Measurements from ENCODE around the gene KRT3.
"Not testable (repeated sequence)": the region's sequence is repeated elsewhere in the genome, so short reads cannot be mapped to it uniquely, and the experiment has no call there.

Gene KRT3

DNA sequence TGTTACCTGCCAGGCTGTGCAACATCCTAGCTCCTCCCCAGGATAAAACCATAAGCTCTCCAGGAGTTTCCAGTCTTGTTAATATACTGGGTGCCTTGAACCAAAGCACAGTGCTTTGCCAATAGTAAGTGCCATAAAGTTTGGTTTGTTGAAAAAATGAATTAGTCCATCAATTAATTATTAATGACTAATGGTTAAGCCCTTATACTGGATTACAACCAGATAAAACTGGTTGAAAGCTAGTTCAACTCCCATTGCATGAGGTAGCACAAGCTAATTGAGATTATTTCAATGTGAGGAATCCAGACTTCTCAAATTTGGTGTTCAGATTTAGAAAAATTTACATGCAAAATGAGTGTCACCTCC lies 1.6 kb upstream of the KRT3 start:
- no peaks in the 10 kb centered on the region for H3K4me1 ChIP-seq (ENCODE audit: control insufficient read depth, insufficient read depth, low read length)
- H3K9ac ChIP-seq (ENCODE audit: low read length): no peak overlapping the region
- no peaks in the 10 kb centered on the region for H3K36me3 ChIP-seq (ENCODE audit: control insufficient read depth, insufficient read depth, low read length)
- H3K27ac ChIP-seq (ENCODE audit: low read depth, low read length): no peak overlapping the region
- no peaks in the 10 kb centered on the region for H3K27me3 ChIP-seq (ENCODE audit: control insufficient read depth, insufficient read depth, low read length)
- H3K4me3 ChIP-seq (ENCODE audit: low read length): no peak overlapping the region

GRCh38 chr12:52796839-52797528 lies 1.1 kb upstream of the KRT3 start:
- Histone ChIP-seq H3K27me3 (ENCODE audit: control insufficient read depth, insufficient read depth, low read length) (no peaks in the 10 kb centered on the region), H3K27ac (ENCODE audit: low read depth, low read length) (no peak overlapping the region), H3K36me3 (ENCODE audit: control insufficient read depth, insufficient read depth, low read length) (no peaks in the 10 kb centered on the region), H3K4me1 (ENCODE audit: control insufficient read depth, insufficient read depth, low read length) (no peaks in the 10 kb centered on the region), H3K4me3 (ENCODE audit: low read length) (no peak overlapping the region), H3K9ac (ENCODE audit: low read length) (no peak overlapping the region)

DNA sequence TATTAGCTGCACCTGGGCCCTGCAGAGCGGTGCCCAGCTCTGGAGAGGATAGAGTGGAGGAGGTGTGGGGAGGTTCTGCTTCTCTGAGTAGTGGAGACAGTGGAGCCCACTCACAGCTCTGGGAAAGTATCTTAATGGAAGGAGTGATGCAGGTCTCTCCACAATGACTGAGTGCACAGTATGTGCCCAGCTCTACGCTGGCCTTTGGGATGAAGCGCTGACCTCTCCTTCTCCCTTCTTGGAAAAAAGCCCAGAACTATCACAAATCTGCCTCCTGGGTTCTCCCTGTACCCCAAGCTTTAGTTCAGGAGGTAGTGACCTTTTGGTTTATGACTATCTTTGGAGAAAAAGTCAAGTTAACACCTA lies 495 bp upstream of the KRT3 start:
- H3K27ac ChIP-seq (ENCODE audit: low read depth, low read length): no peak overlapping the region
- H3K27me3 ChIP-seq (ENCODE audit: control insufficient read depth, insufficient read depth, low read length): no peaks in the 10 kb centered on the region
- H3K36me3 ChIP-seq (ENCODE audit: control insufficient read depth, insufficient read depth, low read length): no peaks in the 10 kb centered on the region
- H3K4me3 ChIP-seq (ENCODE audit: low read length): no peak overlapping the region
- H3K9ac ChIP-seq (ENCODE audit: low read length): no peak overlapping the region
- no peaks in the 10 kb centered on the region for H3K4me1 ChIP-seq (ENCODE audit: control insufficient read depth, insufficient read depth, low read length)

DNA sequence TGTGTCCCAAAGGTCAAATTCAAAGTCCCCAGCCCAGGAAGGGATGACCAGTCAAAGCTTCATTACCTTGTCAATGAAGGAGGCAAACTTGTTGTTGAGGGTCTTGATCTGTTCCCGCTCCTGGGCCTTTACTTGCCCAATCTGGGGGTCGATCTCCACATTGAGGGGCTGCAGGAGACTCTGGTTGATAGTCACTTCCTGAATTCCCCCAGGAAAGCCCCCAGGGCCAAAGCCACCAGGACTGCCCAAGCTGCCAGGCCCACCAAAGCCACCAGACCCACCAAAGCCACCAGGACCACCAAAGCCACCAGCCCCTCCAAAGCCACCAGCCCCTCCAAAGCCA lies 614 bp downstream of the KRT3 start:
- not testable (repeated sequence) for H3K27ac ChIP-seq (ENCODE audit: low read depth, low read length); H3K4me3 ChIP-seq (ENCODE audit: low read length); H3K27me3 ChIP-seq (ENCODE audit: control insufficient read depth, insufficient read depth, low read length); H3K9ac ChIP-seq (ENCODE audit: low read length); H3K36me3 ChIP-seq (ENCODE audit: control insufficient read depth, insufficient read depth, low read length); H3K4me1 ChIP-seq (ENCODE audit: control insufficient read depth, insufficient read depth, low read length)

GRCh38 chr12:52794479-52795331 lies 1.2 kb downstream of the KRT3 start:
- no peaks in the 10 kb centered on the region for H3K27me3 ChIP-seq (ENCODE audit: control insufficient read depth, insufficient read depth, low read length)
- H3K4me3 ChIP-seq (ENCODE audit: low read length): no peak overlapping the region
- H3K36me3 ChIP-seq (ENCODE audit: control insufficient read depth, insufficient read depth, low read length): no peaks in the 10 kb centered on the region
- H3K9ac ChIP-seq (ENCODE audit: low read length): no peak overlapping the region
- no peaks in the 10 kb centered on the region for H3K4me1 ChIP-seq (ENCODE audit: control insufficient read depth, insufficient read depth, low read length)
- H3K27ac ChIP-seq (ENCODE audit: low read depth, low read length): no peak overlapping the region

GRCh38 chr12:52792185-52793029 lies 3.5 kb downstream of the KRT3 start:
- no peak overlapping the region for H3K4me3 ChIP-seq (ENCODE audit: low read length)
- H3K36me3 ChIP-seq (ENCODE audit: control insufficient read depth, insufficient read depth, low read length): no peaks in the 10 kb centered on the region
- peaks cover 3% of the 10 kb centered on the region for H3K27me3 ChIP-seq (ENCODE audit: control insufficient read depth, insufficient read depth, low read length)
- H3K9ac ChIP-seq (ENCODE audit: low read length): no peak overlapping the region
- H3K27ac ChIP-seq (ENCODE audit: low read depth, low read length): no peak overlapping the region
- no peaks in the 10 kb centered on the region for H3K4me1 ChIP-seq (ENCODE audit: control insufficient read depth, insufficient read depth, low read length)

DNA sequence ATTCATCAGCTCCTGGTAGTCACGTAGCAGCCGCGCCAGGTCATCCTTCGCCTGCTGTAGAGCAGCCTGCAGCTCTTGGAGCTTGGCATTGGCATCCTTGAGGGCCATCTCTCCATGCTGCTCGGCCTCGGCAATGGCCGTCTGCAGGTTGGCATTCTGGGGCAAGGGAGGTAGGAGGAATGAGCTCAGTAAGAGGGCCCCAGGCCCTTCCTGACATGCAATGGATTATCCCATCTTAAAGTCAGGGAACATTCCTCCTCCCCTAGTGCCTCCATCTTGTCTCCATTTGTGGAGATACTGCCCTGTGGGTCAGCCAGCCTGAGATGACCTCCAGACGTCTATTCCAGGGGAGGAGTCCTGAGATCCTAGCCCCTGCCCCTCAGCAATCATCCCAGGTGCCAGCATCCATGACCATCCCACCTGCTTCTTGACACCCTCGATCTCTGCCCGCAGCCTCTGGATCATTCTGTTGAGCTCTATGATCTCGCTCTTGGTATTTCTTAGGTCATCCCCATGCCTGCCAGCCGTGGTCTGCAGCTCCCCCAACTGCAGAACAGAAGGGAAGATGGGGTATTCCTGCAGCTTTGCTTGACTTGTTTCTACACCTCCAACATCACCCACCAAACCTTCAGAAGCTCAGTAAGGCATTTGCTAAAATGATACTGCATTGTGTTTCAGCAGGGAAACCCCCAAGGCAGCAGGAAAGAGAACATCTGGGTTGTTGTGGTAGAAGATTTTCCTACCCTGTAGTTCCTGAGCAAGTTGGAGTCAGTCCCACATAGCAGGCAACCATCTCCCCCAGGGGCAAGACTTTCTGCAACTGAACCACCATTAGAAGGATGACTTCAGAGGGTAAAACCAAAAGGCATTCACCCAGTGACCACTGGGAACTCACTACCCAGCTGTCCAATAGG lies 4.4 kb downstream of the KRT3 start:
- no peak overlapping the region for H3K9ac ChIP-seq (ENCODE audit: low read length)

DNA sequence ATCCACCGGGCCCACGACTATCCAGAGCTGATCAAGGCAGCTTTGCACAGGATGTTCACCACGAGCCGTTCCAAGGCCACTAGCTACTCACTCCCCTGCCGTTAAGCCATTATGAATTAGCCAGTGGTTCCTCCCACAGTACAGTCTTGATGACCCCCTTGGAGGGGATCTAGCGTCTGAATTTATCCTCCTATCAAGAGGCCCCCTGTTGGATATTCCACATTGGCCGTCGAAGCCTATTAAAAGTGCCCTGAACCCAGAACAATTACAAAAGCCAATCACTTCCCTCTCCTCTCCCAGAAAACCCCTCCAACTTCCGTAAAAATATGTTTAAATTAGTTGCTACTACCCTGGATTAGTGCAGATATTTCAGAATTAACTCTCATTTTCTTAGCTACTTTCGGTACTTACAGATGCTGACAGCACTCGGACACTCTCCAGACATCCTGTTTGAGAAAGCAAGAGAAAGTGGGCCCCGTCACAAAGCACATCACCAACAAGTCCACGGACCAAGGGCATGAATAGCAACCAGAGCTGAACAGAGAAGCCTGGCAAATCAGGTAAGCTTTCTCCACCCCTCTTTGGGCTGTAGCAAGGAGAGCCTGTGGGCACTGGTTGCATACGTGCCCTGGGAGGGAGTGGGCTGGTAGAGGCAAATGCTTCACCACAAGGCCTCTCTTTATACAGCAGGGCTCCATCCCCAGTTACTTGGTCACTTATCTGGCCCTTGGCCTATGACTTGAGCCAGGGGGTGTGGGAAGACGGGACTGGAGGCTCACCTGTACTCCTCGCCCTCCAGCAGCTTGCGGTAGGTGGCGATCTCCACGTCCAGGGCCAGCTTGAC lies 5.3 kb downstream of the KRT3 start:
- Histone ChIP-seq H3K9ac (ENCODE audit: low read length) (no peak overlapping the region), H3K4me1 (ENCODE audit: control insufficient read depth, insufficient read depth, low read length) (no peaks in the 10 kb centered on the region), H3K4me3 (ENCODE audit: low read length) (no peak overlapping the region), H3K36me3 (ENCODE audit: control insufficient read depth, insufficient read depth, low read length) (no peaks in the 10 kb centered on the region), H3K27me3 (ENCODE audit: control insufficient read depth, insufficient read depth, low read length) (peaks cover 3% of the 10 kb centered on the region), H3K27ac (ENCODE audit: low read depth, low read length) (no peak overlapping the region)

More for the DNA sequence above, 4.4 kb downstream of the KRT3 start:
- H3K4me3 ChIP-seq (ENCODE audit: low read length): no peak overlapping the region
- no peak overlapping the region for H3K27ac ChIP-seq (ENCODE audit: low read depth, low read length)
- no peaks in the 10 kb centered on the region for H3K4me1 ChIP-seq (ENCODE audit: control insufficient read depth, insufficient read depth, low read length)
- peaks cover 3% of the 10 kb centered on the region for H3K27me3 ChIP-seq (ENCODE audit: control insufficient read depth, insufficient read depth, low read length)
- H3K36me3 ChIP-seq (ENCODE audit: control insufficient read depth, insufficient read depth, low read length): no peaks in the 10 kb centered on the region

DNA sequence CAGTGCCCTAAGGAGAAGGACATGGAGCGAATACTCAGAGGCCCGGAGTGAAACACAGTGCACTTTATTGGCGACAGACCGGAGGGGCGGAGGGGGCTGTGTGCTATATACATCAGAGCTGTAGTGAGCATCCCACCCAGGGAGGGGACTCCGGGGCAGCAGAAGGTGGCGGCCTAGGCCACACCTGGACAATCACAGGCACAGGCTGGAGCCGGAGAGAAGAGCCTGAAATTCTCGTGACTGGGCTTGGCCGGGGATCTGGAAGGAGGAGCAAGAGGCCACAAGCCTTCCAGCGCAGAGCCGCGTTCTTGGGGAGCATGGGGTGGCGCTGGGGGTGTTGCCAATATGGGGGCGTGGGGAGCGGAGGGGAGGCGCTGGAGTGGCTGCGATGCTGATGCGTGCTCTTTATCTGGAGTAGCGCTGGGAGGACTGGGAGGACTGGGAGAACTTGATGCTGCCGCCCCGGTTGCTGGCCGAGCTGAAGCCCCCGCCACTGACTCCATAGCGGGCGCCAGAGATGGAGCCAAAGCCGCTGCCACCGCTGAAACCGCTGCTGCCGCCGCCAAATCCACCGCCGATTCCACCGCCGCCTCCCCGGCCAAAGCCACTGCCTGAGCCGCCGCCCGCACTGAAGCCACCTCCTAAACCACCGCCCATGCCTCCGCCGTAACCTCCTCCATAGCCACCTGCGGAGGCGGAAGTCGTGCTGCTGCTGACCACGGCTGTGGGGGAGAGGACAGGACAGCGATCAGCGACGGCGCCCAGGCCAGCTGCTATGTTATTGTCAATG lies 6.1 kb downstream of the KRT3 start:
- H3K4me1 ChIP-seq (ENCODE audit: control insufficient read depth, insufficient read depth, low read length): no peaks in the 10 kb centered on the region
- H3K27ac ChIP-seq (ENCODE audit: low read depth, low read length): no peak overlapping the region
- H3K4me3 ChIP-seq (ENCODE audit: low read length): no peak overlapping the region
- no peak overlapping the region for H3K9ac ChIP-seq (ENCODE audit: low read length)
- no peaks in the 10 kb centered on the region for H3K36me3 ChIP-seq (ENCODE audit: control insufficient read depth, insufficient read depth, low read length)
- peaks cover 3% of the 10 kb centered on the region for H3K27me3 ChIP-seq (ENCODE audit: control insufficient read depth, insufficient read depth, low read length)

DNA sequence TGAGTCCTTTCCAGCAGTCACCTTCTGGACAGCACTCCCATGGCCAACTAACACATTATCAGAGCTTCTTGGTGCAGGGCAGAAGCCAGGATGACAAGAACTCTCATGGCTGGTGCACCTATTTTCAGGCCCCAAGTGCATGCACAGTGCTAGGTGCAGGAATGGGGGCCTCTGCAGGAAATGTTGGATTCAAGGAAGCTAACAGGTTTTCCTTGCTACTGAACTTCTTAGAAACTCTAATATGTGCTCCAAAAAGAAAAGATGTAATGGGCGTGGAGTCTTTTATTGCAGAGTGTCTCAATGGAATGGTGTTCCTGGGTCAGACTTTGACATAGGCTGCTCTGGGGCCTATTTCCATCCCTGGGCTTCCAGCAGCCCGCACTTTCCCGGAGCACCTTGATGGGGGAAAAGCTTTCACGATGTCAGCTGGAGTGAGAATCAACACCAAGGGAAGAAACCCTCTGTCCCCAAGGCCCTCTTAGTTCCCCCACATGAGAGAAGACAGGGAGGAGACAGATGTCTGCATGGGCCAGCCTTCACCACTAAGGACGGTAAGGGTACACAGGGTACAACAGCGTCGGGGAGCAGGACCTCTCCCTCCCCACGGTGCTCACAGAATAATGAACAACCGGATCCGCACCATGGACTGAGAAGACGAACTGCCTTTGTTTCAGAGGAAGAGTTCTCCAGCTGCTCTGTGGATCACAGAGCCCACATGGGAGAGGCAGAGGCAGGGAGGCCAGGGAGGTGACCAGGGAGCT lies 6.9 kb downstream of the KRT3 start:
- H3K27me3 ChIP-seq (ENCODE audit: control insufficient read depth, insufficient read depth, low read length): peaks cover 3% of the 10 kb centered on the region
- H3K4me1 ChIP-seq (ENCODE audit: control insufficient read depth, insufficient read depth, low read length): no peaks in the 10 kb centered on the region
- H3K36me3 ChIP-seq (ENCODE audit: control insufficient read depth, insufficient read depth, low read length): no peaks in the 10 kb centered on the region
- no peak overlapping the region for H3K9ac ChIP-seq (ENCODE audit: low read length)
- no peak overlapping the region for H3K4me3 ChIP-seq (ENCODE audit: low read length)
- no peak overlapping the region for H3K27ac ChIP-seq (ENCODE audit: low read depth, low read length)

Data from rectal smooth muscle tissue (tissue), 1 donor.